K562 (cell line): ENCODE measurements around the gene DCAF4. TPM values are rescaled to one million over a fixed set of nuclear protein-coding genes. Genes with fewer than 3 reads are reported as not detected.

Experiments
- BRD4 ChIP-seq: fragments of 200-600 bp; sonication (generic); IDR thresholded peaks from 2 replicates; pipeline ENCODE4 v1.6.1; 2017; ENCODE audit warnings: inconsistent platforms
- CBFA2T3 ChIP-seq: fragments of 450-650 bp; IDR thresholded peaks from 2 replicates; pipeline ENCODE4 v1.6.1; 2017
- CBX5 ChIP-seq: IDR thresholded peaks from 2 replicates; pipeline ENCODE4 v1.6.1; 2014; ENCODE audit warnings: low read depth, borderline replicate concordance
- CXXC5 ChIP-seq: fragments of 250-450 bp; sonication (Bioruptor Pico); IDR thresholded peaks from 2 replicates; pipeline ENCODE4 v1.8.0; 2022; ENCODE audit warnings: inconsistent platforms, mild to moderate bottlenecking, moderate library complexity
- ELF2 ChIP-seq: fragments of 250-450 bp; sonication (Bioruptor Pico); IDR thresholded peaks from 2 replicates; pipeline ENCODE4 v1.5.0; 2021; ENCODE audit warnings: mild to moderate bottlenecking
- FOXA3 ChIP-seq, 2 experiments: fragments of 450-650 bp in 1 of 2; sonication (generic) in 1 of 2; formaldehyde crosslinking; IDR thresholded peaks in 1 of 2; conservative IDR thresholded peaks in 1 of 2; 2 replicates each; pipeline versions ENCODE4 v1.4.0 to v1.8.0; 2020 to 2022; ENCODE audit warnings: mild to moderate bottlenecking in 2 of 2, missing genetic modification reagents in 1 of 2
- FOXK1 ChIP-seq: sonication (generic); formaldehyde crosslinking; IDR thresholded peaks from 2 replicates; pipeline ENCODE4 v1.8.0; 2022; ENCODE audit warnings: missing genetic modification reagents, mild to moderate bottlenecking, borderline replicate concordance
- GATA2 ChIP-seq: sonication (generic); formaldehyde crosslinking; IDR thresholded peaks from 2 replicates; pipeline ENCODE4 v1.4.0; 2020; ENCODE audit warnings: mild to moderate bottlenecking, missing genetic modification reagents
- HINFP ChIP-seq: fragments of 450-650 bp; conservative IDR thresholded peaks from 2 replicates; pipeline ENCODE4 v1.6.1; 2016; ENCODE audit warnings: missing genetic modification characterization, low read depth, mild to moderate bottlenecking, control low read depth, missing compliant biosample characterization
- HOXB6 ChIP-seq: fragments of 250-450 bp; sonication (Bioruptor Pico); IDR thresholded peaks from 2 replicates; pipeline ENCODE4 v1.5.1; 2022; ENCODE audit warnings: mild to moderate bottlenecking, borderline replicate concordance
- ILK ChIP-seq: fragments of 450-650 bp; IDR thresholded peaks from 2 replicates; pipeline ENCODE4 v1.6.1; 2016; ENCODE audit warnings: missing genetic modification characterization, low read depth, mild to moderate bottlenecking, missing compliant biosample characterization, moderate library complexity, borderline replicate concordance
- KLF16 ChIP-seq: IDR thresholded peaks from 2 replicates; pipeline ENCODE4 v1.6.1; 2016; ENCODE audit warnings: antibody characterized with exemption
- MCM7 ChIP-seq, 2 experiments: fragments of 450-650 bp; IDR thresholded peaks; 2 replicates each; pipeline ENCODE4 v1.6.1; 2016 to 2018
- OTX1 ChIP-seq: fragments of 450-650 bp; formaldehyde crosslinking; IDR thresholded peaks from 2 replicates; pipeline ENCODE4 v1.4.0; 2022; ENCODE audit warnings: mild to moderate bottlenecking
- RB1 ChIP-seq: fragments of 450-650 bp; IDR thresholded peaks from 2 replicates; pipeline ENCODE4 v1.6.1; 2017; ENCODE audit warnings: low read depth, mild to moderate bottlenecking
- SETDB1 ChIP-seq: IDR thresholded peaks from one replicate; pipeline ENCODE4 v1.6.1; 2012; ENCODE audit warnings: low read length, control low read depth, inconsistent platforms
- SIX5 ChIP-seq, 2 experiments: IDR thresholded peaks; 2 replicates each; pipeline ENCODE4 v1.6.1; 2011; ENCODE audit warnings: low read length in 2 of 2, borderline replicate concordance in 1 of 2, low read depth in 1 of 2, mild to moderate bottlenecking in 1 of 2, moderate library complexity in 1 of 2; ENCODE audit not compliant: insufficient read depth in 1 of 2
- TAF15 ChIP-seq: fragments of 200-400 bp; formaldehyde crosslinking; IDR thresholded peaks from 2 replicates; pipeline ENCODE4 v1.6.1; 2017; ENCODE audit warnings: mild to moderate bottlenecking, low read depth, low read length, moderate library complexity
- USF2 ChIP-seq: sonication (generic); formaldehyde crosslinking; IDR thresholded peaks from 2 replicates; pipeline ENCODE4 v1.5.0; 2020; ENCODE audit warnings: missing genetic modification reagents
- YY1 ChIP-seq, 3 experiments: IDR thresholded peaks; 2 replicates each; pipeline ENCODE4 v1.6.1; 2011; ENCODE audit warnings: low read length in 2 of 3, mild to moderate bottlenecking in 2 of 3, moderate library complexity in 2 of 3, borderline replicate concordance in 1 of 3, control low read depth in 1 of 3, low read depth in 1 of 3; ENCODE audit not compliant: insufficient read depth in 3 of 3, insufficient replicate concordance in 2 of 3, control insufficient read depth in 1 of 3, insufficient read length in 1 of 3; ENCODE audit errors: extremely low read depth in 1 of 3
- ZFP36 ChIP-seq: fragments of 150-350 bp; IDR thresholded peaks from 2 replicates; pipeline ENCODE4 v1.6.1; 2018; ENCODE audit warnings: low read length, low read depth; ENCODE audit not compliant: partially characterized antibody
- ZNF217 ChIP-seq: sonication (generic); formaldehyde crosslinking; IDR thresholded peaks from 2 replicates; pipeline ENCODE4 v1.8.0; 2022; ENCODE audit warnings: mild to moderate bottlenecking, missing genetic modification reagents
- ZNF444 ChIP-seq: fragments of 250-450 bp; sonication (Bioruptor Pico); IDR thresholded peaks from 2 replicates; pipeline ENCODE4 v1.4.0; 2020; ENCODE audit warnings: mild to moderate bottlenecking, moderate library complexity
- polyA plus RNA-seq, 8 experiments: library from polyadenylated mRNA; depleted of rRNA in 4 of 8; stranded (reverse) in 5 of 8; unstranded in 3 of 8; fragments of >200 nt; fragmentation: Nextera tagmentation in 2 of 8; fragmentation: Illumina TruSeq in 1 of 8; extraction: Ambion mirVana in 2 of 8; extraction: Trizol in 1 of 8; gene quantifications; 2 replicates each; pipeline versions ENCODE4 v1.2.1 to v1.2.3, GENCODE V29; 2011 to 2014; ENCODE audit warnings: inconsistent platforms in 1 of 8, missing spikeins in 1 of 8
- total RNA-seq, 7 experiments: library from RNA; depleted of rRNA in 6 of 7; stranded (reverse); fragments of >200 nt in 6 of 7; fragmentation: Illumina TruSeq in 2 of 7; extraction: Trizol in 2 of 7; gene quantifications; 2 replicates each; pipeline versions ENCODE4 v1.2.1 to v1.2.3, GENCODE V29; 2011 to 2021; ENCODE audit warnings: low replicate concordance in 1 of 7
- TF ChIP-seq, protein P1 (sequence below): fragments of 250-450 bp; sonication (Bioruptor Pico); IDR thresholded peaks from 2 replicates; pipeline ENCODE4 v1.5.0; 2021
- TF ChIP-seq, protein P2 (sequence below): sonication (generic); formaldehyde crosslinking; IDR thresholded peaks from 2 replicates; pipeline ENCODE4 v1.8.0; 2022; ENCODE audit warnings: missing genetic modification reagents, mild to moderate bottlenecking, moderate library complexity, borderline replicate concordance

Gene DCAF4
- total and polyA plus RNA-seq, 9 of the 15 experiments (the other 6 are each of a cell fraction or from before 2014, with no cell fraction given) = 2.7 to 49.2 (median 22.9) TPM

- TF ChIP-seq, protein P1, sequence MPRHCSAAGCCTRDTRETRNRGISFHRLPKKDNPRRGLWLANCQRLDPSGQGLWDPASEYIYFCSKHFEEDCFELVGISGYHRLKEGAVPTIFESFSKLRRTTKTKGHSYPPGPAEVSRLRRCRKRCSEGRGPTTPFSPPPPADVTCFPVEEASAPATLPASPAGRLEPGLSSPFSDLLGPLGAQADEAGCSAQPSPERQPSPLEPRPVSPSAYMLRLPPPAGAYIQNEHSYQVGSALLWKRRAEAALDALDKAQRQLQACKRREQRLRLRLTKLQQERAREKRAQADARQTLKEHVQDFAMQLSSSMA (CRISPR knock-in tag) = no peak
- no peak for TF ChIP-seq HINFP (tag)
- no peak for TF ChIP-seq BRD4
- no peak for TF ChIP-seq CXXC5 (CRISPR knock-in tag)
- no peak for TF ChIP-seq SIX5 (IDR thresholded peaks at IDR 0.05; ENCODE audit: borderline replicate concordance in 1 of 2, insufficient read depth in 1 of 2, low read depth in 1 of 2, low read length in 2 of 2)
- no peak for TF ChIP-seq ZNF217 (CRISPR knock-in tag)
- no peak for TF ChIP-seq CBX5
- no peak for TF ChIP-seq CBFA2T3
- TF ChIP-seq OTX1 = no peak
- no peak for TF ChIP-seq YY1 (IDR thresholded peaks at IDR 0.05; ENCODE audit: borderline replicate concordance in 1 of 3, control insufficient read depth in 1 of 3, extremely low read depth in 1 of 3, insufficient read depth in 3 of 3, insufficient read length in 1 of 3, insufficient replicate concordance in 2 of 3, low read depth in 1 of 3, low read length in 2 of 3)
- no peak for TF ChIP-seq ILK
- TF ChIP-seq KLF16 = no peak
- no peak for TF ChIP-seq USF2 (CRISPR knock-in tag)
- TF ChIP-seq RB1 = peak; percentile 60; the same call in 1 of the 2 replicates
- TF ChIP-seq ZFP36 = no peak
- TF ChIP-seq, protein P2, sequence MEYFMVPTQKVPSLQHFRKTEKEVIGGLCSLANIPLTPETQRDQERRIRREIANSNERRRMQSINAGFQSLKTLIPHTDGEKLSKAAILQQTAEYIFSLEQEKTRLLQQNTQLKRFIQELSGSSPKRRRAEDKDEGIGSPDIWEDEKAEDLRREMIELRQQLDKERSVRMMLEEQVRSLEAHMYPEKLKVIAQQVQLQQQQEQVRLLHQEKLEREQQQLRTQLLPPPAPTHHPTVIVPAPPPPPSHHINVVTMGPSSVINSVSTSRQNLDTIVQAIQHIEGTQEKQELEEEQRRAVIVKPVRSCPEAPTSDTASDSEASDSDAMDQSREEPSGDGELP (CRISPR knock-in tag) = peak; percentile 88
- TF ChIP-seq GATA2 (CRISPR knock-in tag) = no peak
- no peak for TF ChIP-seq ZNF444
- TF ChIP-seq HOXB6 = no peak
- TF ChIP-seq TAF15 = no peak
- TF ChIP-seq FOXA3 (CRISPR knock-in tag; conservative IDR thresholded peaks at IDR 0.05 in 1 of 2, IDR thresholded peaks at IDR 0.05 in 1 of 2) = peak in 1 of 2 experiments; percentile 65; a peak in 2 of 4 replicates
- TF ChIP-seq SETDB1 = no peak
- peak; percentile 82 for TF ChIP-seq ELF2 (CRISPR knock-in tag)
- peak; percentile 63; the same call in 1 of the 2 replicates for TF ChIP-seq FOXK1 (CRISPR knock-in tag)
- TF ChIP-seq MCM7 (IDR thresholded peaks at IDR 0.05) = no peak
These were observed at the start of gene DCAF4 (continued) for GRCh38 chr14:72926292-72927028.
